GM20431 (cell line): ENCODE measurements around the gene ZNF804B.

Experiments used
- in situ Hi-C: fragments of 300-500 bp; cut with MseI, MboI; formaldehyde crosslinking; loops from one replicate; pipeline ENCODE4 v1.15.0; 2020; ENCODE audit warnings: low sequenced_read_pairs; ENCODE audit not compliant: unreplicated experiment

Gene ZNF804B

DNA sequence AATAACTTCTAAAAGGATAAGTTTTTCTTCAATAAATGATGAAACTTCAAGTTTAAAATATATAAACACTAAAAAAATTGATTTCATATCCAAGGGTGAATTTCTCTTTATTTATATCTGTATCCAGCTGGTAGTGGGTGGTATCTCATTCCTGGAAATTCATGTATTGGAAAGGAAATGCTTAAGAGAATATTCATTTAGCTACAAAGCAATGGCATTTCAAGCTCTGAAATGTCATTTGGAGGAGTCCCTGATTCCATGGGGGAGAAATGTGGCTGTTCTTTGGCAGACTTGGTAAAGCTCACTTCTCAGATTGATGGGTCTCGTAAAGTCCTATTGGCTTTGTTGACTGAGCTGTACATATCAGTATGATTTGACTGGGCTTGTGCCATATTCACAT, 192.3 kb downstream of the ZNF804B start:
- in situ Hi-C loops, result no loop called here

DNA sequence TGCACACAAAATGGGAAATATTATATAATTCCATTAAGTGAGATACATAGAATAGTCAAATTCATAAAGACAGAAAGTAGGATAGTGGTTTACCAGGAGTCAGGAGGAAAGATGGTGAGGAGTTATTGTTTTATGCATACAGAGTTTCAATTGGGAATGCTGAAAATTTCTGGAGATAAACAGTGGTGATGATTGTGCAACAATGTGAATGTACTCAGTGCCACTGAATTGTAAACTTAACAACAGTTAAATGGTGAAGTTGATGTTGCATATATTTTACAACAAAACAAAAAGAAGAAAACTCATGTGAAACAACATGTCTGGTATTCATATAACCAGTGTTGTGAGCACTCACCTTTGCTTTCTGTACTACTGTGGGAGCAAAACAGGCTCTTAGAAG, 204.9 kb downstream of the ZNF804B start:
- in situ Hi-C loops, result no loop called here

DNA sequence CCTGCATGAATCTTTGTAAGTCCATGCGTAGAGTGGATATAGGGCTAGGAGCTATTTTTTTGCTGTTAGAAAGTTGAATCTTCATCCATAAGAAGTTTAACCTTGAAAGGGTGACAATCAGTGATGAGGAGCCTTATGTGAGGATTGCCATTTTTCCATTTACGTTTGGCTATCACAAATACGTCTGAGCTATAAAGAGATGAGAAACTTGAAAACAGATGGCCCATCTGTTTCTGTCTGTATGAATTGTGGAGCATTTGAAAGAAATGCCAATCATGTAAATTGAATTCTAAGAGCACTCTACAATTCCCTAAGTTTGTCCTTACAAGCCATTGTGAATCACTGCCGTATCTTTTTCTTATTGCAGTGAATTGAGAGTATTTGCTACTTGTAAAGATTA, 205.9 kb downstream of the ZNF804B start:
- in situ Hi-C loops, result no loop called here

DNA sequence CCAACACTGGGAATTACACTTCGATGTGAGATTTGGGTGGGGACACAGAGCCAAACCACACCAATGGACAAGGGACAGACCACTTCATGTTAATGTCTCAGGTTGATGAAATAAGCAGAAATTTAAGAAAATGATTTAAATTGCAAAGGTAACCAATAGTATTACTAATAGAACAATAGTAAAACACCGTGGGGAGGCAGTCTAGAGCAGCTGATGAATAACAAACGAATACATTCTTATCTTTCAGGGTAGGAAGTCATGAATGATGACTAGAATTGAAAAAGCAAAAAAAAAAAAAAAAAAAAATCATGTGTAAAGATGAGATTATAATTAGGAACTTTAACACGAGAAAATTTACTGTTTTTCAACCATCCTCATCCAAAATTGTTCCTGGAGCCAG, 207.9 kb downstream of the ZNF804B start:
- in situ Hi-C loops, result no loop called here

DNA sequence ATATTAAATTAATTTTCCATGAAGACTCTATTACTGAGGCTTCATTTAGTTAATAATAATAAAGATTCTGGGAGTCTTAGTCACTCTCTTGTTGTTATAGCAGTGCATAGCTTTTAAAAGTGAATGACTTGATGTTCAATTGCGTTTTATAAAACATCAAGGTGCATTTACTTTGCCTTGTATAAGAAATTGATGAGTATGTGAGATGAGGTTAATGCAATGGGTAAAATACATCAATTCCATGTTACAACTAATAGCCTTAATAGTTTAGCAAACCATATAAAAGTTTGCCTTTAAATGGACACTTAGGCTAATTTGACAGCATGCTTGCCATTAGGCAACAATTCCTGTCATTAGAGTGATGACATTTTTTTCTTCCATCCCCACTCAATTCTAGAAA, 209.7 kb downstream of the ZNF804B start:
- in situ Hi-C loops, result no loop called here

DNA sequence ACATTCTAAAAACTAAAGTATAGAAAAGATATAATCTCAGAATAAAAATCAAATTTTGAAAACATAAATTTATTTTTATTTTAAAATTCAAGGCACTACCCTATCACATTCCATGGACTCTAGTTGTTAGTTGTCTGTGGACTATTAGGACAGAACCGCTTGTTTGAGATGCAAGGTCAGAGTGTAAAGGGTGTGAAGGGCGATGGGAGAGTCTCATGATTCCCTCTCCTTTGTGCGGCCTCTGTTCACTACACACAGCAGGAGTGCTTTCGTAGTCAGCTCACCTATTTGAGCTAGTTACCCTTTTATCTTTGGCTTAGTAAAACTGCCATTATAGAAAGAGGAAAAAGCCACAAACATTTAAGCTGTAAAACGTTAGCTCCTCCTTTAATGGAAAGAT, 225.8 kb downstream of the ZNF804B start:
- in situ Hi-C loops, result no loop called here

DNA sequence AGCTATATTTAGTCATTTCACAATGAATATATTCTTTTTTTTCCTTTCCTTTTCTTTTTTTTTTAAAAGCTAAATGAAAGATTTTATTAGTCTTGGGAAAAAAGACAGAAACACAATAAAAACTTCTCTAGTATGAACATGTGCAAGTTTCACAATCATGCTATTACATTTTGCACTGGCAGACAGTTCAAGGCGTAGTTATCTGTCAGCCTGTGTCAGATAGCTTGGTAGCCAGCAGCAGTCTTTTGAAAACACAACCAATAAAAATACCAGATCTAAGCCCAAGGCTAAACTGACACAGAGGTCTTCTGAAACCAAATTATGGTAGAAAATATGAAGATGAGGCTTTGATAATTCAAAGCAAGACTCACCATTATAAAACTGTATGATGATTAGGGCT, 241.8 kb downstream of the ZNF804B start:
- in situ Hi-C loops, result no loop called here

DNA sequence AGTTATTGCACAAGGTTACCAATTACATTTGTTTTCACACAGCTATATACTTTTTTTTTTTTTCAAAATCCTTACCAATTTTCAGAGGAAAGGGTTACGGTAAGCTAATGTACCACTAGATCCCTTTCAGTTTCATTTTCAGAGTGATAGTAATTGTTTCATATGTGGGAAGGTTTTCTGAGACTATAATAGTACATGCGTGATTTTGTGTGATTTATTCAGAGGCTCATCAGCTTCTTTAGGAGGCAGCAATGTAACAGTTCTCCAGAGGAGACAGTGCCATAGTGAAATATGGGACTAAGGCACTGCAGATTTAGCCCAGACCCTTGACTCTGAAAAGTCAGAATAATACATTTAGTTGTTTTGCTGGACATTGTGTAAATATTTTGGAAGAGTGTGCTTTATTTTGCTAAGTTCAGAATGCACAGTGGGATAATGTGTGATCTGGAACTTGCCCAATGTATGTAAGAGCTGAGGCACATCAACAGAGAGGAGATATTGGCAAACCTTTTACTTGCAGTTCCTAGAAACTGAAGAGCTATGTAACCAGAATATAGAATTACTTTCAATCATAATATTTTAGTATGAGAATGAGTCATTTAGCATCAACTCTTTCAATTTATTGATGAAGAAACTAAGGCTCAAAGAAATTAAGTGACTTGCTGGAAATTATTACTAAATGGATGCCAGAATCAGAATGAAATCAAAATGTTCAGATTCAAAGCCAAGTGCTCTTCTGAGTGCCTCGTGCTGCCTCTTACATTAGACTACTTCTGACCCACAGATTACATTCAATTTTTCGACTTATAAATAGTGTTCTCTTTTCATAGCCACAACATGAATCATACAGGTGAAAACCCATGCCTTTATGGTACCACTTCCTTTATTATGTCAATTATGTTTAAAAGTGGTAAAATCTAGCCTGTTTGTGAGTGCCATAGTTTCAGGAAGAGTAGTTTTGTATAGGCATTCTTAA, 243.8 kb downstream of the ZNF804B start:
- in situ Hi-C loops, result no loop called here

DNA sequence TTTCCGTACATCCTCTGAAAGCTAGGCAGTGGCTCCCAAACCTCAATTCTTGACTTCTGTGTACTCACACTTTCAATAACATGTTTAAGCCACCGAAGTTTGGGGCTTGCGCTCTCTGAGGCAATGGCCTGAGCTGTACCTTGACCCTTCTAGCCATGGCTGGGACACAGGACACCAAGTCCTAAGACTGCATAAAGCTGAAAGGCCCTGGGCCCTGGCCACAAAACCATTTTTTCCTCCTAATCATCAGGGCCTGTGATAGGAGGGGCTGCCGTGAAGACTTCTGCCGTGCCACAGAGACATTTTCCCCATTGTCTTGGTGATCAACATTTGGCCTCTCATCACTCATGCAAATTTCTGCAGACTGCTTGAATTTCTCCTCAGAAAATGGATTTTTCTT, 252.5 kb downstream of the ZNF804B start:
- in situ Hi-C loops, result no loop called here

DNA sequence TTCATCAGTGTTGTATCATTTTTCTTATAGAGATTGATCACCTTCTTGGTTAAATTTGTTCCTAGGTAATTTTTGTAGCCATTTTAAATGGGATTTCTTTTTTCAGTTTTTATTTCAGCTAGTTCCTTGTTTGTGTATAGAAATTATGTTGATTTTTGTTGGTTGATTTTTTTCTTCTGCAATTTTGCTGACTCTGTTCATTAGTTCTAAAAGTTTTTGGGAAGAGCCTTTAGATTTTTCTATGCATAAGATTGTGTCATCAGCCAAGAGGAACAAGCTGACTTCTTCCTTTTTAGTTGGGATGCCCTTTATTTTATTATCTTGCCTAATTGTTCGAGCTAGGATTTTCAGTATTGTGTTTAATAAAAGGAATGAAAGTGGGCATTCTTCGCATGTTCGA, 258.2 kb downstream of the ZNF804B start:
- in situ Hi-C loops, result no loop called here

DNA sequence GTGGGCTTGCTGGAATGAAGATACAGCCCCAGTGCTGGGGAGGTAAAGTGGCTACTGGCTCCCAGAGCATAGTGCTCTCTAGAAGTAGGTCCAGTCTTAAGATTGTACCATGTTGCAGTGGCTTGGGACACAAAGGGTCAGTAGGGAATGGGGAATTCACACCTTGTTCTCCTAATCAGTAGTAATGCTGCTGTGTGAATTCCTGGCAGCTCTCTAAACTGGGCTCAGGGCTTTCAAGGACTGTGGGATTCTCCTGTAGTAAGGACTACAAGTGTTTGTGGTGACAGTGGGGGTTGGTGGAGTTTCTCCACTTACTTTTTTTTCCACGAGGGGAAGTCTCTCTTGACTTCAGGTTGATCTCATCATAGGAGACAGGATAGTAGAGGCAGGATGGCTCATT, 262.2 kb downstream of the ZNF804B start:
- in situ Hi-C loops, result no loop called here

DNA sequence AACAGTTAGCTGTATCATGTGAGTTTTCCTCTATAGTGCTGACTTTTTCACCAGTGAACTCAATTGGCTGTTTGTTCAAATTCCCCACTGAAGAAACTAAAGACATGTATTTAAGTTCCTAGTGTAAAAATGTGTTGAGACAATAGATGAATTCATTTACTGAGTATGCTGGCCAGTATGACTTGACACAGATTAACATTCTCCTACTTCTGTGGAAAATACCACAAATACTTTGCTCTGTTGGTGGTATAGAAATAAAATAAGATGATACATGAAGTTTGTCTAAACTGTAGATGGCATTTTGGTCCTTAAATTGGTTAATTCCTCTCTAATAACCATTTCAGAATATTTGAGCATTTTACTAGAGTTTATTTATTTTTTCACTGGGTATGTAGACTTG, 263.7 kb downstream of the ZNF804B start:
- in situ Hi-C loops, result no loop called here

DNA sequence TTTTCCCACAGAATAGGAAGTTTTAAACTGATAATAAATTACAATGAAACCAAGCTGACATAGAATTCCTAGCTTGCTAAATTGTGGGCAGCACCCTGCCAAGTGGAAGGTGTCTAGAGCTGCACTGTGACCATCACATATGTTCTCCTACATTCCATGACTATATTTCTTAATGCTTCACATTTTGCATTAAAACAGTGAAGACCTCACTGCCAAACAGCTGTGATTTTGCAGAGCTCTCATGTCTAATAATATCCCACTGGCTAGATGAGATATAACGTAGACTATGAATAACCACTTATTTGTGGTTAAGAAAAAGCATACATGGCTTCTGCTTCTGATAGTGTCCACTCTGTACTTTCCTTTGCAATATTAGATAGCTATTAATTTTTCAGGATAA, 264.4 kb downstream of the ZNF804B start:
- in situ Hi-C loops, result no loop called here

DNA sequence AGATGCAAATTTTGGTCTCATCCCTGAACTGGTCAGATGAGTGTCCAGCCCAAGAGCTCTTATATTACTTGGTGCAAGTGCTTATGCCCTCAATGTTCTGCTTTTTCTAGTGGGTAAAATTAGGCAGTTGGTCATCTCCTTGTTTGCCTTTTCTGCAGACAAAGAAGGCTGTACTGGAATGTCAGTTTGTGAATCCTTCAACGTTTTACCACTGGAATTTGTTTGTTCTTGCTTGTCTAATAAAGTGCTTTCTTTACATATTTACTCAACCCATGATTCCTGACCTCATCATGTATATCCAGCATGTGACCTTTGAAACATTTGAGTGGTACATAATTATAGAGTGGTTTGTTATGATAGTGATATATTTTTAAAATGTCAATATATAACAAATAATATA, 268.3 kb downstream of the ZNF804B start:
- in situ Hi-C loops, result no loop called here

DNA sequence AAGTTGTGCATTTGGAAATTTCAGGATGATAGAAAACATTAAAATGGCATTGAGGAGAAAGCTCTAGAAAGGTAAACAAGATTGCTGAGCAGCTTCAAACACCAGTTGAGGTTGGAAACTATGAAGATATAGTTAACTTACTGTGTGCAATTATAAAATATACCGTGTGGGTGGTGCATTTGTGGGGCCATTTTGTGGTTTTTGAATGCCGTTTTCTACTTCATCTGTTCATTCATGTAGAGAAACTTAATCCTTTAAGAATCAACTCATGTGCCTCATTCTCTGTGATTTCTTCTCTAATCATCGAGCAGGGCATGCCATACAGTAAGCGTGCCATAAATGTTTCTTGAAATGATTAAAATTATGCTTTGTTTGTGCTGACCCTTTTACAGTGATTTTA, 268.8 kb downstream of the ZNF804B start:
- in situ Hi-C loops, result no loop called here

DNA sequence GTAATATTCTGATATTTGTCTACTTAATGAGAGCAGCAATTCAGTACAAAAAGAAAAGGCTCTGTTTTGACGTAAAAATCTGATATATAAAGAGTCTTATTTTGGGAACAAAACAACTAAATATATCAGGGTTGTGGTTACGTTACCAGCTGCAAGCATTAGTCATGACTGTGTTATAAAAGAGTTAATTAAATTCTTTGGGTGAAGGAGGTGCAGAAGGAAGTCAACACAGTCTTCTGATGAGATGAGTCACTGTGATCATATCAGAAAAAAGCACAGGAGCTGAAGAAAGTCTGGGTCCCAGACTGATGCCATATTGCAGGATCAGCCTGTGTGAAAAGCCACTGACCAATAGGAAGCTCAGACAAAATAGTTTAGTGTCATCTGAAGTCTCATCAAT, 270.4 kb downstream of the ZNF804B start:
- in situ Hi-C loops, result no loop called here

DNA sequence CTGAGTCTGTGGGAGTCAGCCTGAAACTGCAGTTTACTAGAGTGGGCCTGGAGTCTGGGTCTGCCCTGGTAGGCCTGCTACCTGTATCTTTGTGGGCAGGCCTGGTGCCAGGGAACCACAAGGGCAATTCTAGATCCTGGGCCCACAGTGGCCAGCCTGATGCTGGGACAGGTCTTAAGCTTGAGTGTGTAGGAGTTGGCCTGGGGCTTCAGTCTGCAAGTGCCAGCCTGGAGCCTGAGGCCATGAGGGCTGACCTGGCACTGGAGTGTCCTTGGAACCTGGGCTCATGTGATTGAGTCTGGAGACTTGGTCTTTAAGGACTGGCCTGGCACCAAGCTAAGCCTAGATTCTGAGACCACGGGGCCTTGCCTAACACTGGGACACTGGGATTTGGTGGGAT, 281.7 kb downstream of the ZNF804B start:
- in situ Hi-C loops, result no loop called here

DNA sequence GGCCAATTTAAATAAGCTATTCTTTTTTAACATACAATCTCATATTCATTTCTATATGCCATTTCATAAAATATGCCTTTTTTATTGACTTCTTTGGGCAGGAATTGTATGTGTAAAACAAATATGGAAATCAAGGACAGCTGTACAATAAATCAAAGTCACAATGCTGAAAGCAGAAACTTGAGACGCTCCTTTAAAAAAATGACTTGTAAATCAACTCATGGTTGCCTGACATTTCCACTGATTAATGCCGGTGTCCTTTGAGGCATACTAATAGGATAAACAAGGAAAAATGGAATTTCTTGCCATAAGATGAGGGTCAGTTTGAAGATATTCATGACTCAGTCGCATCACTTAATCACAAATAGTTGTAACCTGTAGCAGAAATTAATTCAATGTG, 283.4 kb downstream of the ZNF804B start:
- in situ Hi-C loops, result no loop called here

DNA sequence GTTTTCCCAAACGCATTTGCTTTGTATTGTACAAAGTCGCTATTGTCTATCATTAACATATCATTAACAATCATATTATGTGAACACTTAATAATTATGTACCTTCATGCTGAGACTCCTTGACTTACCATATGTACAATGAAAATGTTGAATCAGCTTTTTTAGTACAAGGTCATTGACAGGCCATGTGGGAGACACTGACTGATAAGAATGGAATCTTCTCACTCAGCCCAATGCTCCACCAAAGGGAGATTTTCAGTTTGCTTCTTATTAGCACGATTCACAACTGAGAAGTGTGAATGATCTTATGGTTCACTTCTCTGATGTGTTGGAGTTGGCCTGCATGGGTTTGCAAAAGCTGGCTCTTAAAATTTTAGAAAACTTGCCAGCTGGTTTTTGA, 289.5 kb downstream of the ZNF804B start:
- in situ Hi-C loops, result no loop called here

DNA sequence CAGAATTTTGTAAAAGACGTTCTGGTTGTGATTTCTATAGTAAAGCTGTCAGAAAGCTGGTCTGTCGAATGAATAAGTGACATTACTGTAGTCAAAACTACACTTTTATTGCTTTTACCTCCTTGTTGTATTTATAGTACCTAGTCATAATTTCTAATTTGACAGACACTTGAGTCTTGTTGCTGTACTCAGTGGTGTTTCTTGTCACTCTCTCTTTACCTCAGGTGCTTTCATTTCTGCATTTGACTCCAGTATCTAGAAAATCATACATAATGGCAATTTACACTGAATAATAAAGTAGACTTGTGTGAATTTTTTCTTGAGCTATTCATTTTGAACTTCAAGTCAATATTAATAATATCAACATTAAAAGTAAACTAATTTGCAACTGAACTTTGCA, 293.6 kb downstream of the ZNF804B start:
- in situ Hi-C loops, result no loop called here

DNA sequence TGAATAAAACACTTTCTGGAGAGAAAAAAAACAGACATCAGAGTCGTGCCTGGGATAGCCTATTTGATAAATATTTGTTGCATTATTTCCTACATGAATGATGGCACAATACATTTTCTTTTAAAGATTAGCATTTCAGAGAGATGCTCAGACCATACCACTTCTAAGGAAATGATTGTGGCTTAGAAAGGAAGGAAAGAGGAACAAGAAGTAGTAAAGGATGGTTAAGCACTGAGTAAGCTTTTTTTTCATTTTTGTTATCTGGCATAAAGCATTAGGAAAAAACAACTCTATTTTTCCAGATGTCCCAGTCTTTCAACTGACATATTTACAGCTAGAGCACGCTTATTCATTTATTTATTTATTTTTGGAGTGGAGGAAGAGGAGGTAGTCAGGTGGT, 294.9 kb downstream of the ZNF804B start:
- in situ Hi-C loops, result no loop called here

DNA sequence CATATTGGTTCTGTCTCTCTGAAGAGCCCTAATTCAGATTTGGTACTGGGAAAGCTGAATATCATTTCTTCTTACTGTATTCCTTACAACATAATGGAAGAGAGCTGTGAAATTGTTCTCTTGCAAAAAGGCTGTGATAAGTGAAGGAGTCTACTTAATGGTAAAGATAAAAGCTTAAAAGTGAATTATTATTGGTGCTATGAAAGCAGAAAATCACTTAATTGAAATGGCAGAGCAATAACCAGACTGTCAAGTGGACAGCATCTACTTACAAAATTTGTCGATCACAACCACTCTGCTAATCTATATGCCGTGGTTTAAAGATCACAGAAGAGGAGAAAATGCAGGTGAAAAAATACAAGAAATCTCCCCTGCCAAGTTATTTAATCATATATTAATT, 300.7 kb downstream of the ZNF804B start:
- in situ Hi-C loops, result no loop called here
